Neural cell (in vitro differentiated cells): ENCODE measurements around the gene ATXN7L1. TPM values are rescaled to one million over a fixed set of nuclear protein-coding genes. Genes with fewer than 3 reads are reported as not detected.

Experiments
- H2AFZ ChIP-seq: fragments of 200-600, 300-800 bp; sonication (generic), shearing (Covaris generic); 2 replicates; pipeline ENCODE4 v1.6.0; 2014; ENCODE audit warnings: low read depth, mild to moderate bottlenecking, antibody characterized with exemption, low read length, moderate library complexity
- H3F3A ChIP-seq: fragments of 200-600 bp; shearing (Covaris generic); 2 replicates; pipeline ENCODE4 v1.6.1; 2016; ENCODE audit warnings: mild to moderate bottlenecking, moderate library complexity, mixed read lengths, antibody characterized with exemption, low read length; ENCODE audit not compliant: insufficient read depth, poor library complexity, severe bottlenecking
- H3K27ac ChIP-seq: fragments of 200-600, 300-800 bp; sonication (generic), shearing (Covaris generic); 2 replicates; pipeline ENCODE4 v1.5.1; 2014; ENCODE audit warnings: mild to moderate bottlenecking, low read length, moderate library complexity
- H3K27me3 ChIP-seq: fragments of 300-800, 200-600 bp; sonication (generic), shearing (Covaris generic); 2 replicates; pipeline ENCODE4 v1.6.0; 2014; ENCODE audit warnings: mild to moderate bottlenecking, low read depth, low read length, moderate library complexity; ENCODE audit not compliant: insufficient read depth
- H3K36me3 ChIP-seq: fragments of 300-800, 200-600 bp; sonication (generic), shearing (Covaris generic); 2 replicates; pipeline ENCODE4 v1.5.1; 2014; ENCODE audit warnings: mild to moderate bottlenecking, antibody characterized with exemption, low read length, moderate library complexity; ENCODE audit not compliant: insufficient read depth
- H3K4me2 ChIP-seq: fragments of 300-800, 200-600 bp; sonication (generic), shearing (Covaris generic); 2 replicates; pipeline ENCODE4 v1.6.0; 2014; ENCODE audit warnings: mild to moderate bottlenecking, low read length
- H3K4me3 ChIP-seq: fragments of 300-800, 200-600 bp; sonication (generic), shearing (Covaris generic); 2 replicates; pipeline ENCODE4 v1.5.1; 2014; ENCODE audit warnings: mild to moderate bottlenecking, low read length, moderate library complexity
- H3K79me2 ChIP-seq: fragments of 200-600 bp; shearing (Covaris generic); replicated peaks from 2 replicates; pipeline ENCODE4 v1.6.0; 2014; ENCODE audit warnings: mild to moderate bottlenecking, low read length, moderate library complexity; ENCODE audit not compliant: insufficient read depth
- H3K9ac ChIP-seq: fragments of 300-800, 200-600 bp; sonication (generic), shearing (Covaris generic); 2 replicates; pipeline ENCODE4 v1.6.1; 2016; ENCODE audit warnings: mild to moderate bottlenecking, low read length, mixed read lengths
- H3K9me2 ChIP-seq: fragments of 200-600 bp; shearing (Covaris generic); 2 replicates; pipeline ENCODE4 v1.6.1; 2016; ENCODE audit warnings: mild to moderate bottlenecking, low read length, mixed read lengths; ENCODE audit not compliant: insufficient read depth
- H3K9me3 ChIP-seq: fragments of 200-600, 300-800 bp; sonication (generic), shearing (Covaris generic); 2 replicates; pipeline ENCODE4 v1.6.1; 2016; ENCODE audit warnings: mild to moderate bottlenecking, mixed run types, low read length, moderate library complexity, mixed read lengths
- H4K20me1 ChIP-seq: fragments of 200-600 bp; shearing (Covaris generic); 2 replicates; pipeline ENCODE4 v1.6.1; 2016; ENCODE audit warnings: mild to moderate bottlenecking, mixed run types; ENCODE audit not compliant: insufficient read depth
- EP300 ChIP-seq: fragments of 450-650 bp; conservative IDR thresholded peaks from 2 replicates; pipeline ENCODE4 v1.6.1; 2014; ENCODE audit warnings: antibody characterized with exemption, mild to moderate bottlenecking, moderate library complexity; ENCODE audit not compliant: poor library complexity, severe bottlenecking
- EZH2 ChIP-seq: fragments of 200-600, 300-800 bp; shearing (Covaris generic), sonication (generic); IDR thresholded peaks from 2 replicates; pipeline ENCODE4 v1.6.1; 2014; ENCODE audit warnings: antibody characterized with exemption, low read length, borderline replicate concordance, mild to moderate bottlenecking; ENCODE audit not compliant: insufficient read depth, poor library complexity, severe bottlenecking
- MXI1 ChIP-seq: fragments of 450-650 bp; conservative IDR thresholded peaks from 2 replicates; pipeline ENCODE4 v1.6.1; 2014; ENCODE audit warnings: antibody characterized with exemption, mild to moderate bottlenecking; ENCODE audit not compliant: poor library complexity, severe bottlenecking
- POLR2AphosphoS5 ChIP-seq: IDR thresholded peaks from 2 replicates; pipeline ENCODE4 v1.6.1; 2012
- RAD21 ChIP-seq: fragments of 450-650 bp; conservative IDR thresholded peaks from 2 replicates; pipeline ENCODE4 v1.6.1; 2014; ENCODE audit warnings: antibody characterized with exemption, mild to moderate bottlenecking, moderate library complexity
- SMC3 ChIP-seq: fragments of 450-650 bp; conservative IDR thresholded peaks from 2 replicates; pipeline ENCODE4 v1.6.1; 2014; ENCODE audit warnings: antibody characterized with exemption, mild to moderate bottlenecking, moderate library complexity; ENCODE audit not compliant: poor library complexity
- TAF1 ChIP-seq: IDR thresholded peaks from 2 replicates; pipeline ENCODE4 v1.6.1; 2012; ENCODE audit warnings: low read depth
- polyA plus RNA-seq: library from polyadenylated mRNA; depleted of rRNA; stranded (reverse); fragments of >200 nt; gene quantifications from 2 replicates; pipeline ENCODE4 v1.2.3, GENCODE V29; 2014
- TF ChIP-seq, protein P1 (sequence below): IDR thresholded peaks from 2 replicates; pipeline ENCODE4 v1.6.1; 2012; ENCODE audit warnings: borderline replicate concordance
- TF ChIP-seq, protein P2 (sequence below): fragments of 450-650 bp; IDR thresholded peaks from 2 replicates; pipeline ENCODE4 v1.5.1; 2014; ENCODE audit warnings: antibody characterized with exemption, mild to moderate bottlenecking, moderate library complexity; ENCODE audit not compliant: poor library complexity, severe bottlenecking

ATXN7L1 gene
- polyA plus RNA-seq, 1 donor from 2014 or later, result 4.3 TPM

DNA sequence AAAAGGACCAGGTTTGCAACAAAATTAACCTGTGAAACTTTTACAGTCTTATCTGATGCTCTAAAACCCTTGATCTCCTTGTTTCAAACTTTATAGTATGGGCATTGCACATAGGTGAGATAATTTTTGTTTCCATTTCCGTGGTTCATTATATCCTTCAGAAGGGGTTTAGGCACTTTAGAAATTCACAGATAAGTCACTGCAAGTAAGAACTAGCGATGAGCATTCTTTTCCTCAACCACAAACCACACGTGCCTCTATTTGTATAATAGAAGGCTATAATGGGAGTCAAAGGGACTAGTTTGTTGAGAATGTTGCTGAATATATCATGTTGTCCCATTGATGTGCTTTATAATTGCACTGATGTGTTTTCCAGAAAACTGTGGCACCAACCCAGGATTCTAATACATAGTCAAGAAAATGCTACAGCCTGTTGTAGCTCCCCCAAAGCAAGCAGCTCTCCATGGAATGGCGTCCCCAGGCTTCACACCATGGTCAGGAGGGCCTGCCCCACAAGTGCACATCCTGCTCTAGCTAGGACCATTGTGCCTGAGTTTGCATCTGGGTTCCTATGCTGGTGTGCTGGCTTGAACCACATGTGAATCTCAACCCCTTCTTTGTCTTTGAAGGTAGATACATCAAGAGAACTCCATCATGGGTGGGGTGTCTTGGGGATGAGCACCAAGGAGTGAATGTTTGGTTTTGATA, 14.0 kb upstream of the ATXN7L1 start:
- Histone ChIP-seq H2AFZ (no peak overlapping the region), H3K79me2 (no peaks in the 10 kb centered on the region), H3K9ac (no peak overlapping the region), H3K27ac (no peak overlapping the region), H4K20me1 (no peaks in the 10 kb centered on the region), H3F3A (no peaks in the 10 kb centered on the region), H3K27me3 (no peaks in the 10 kb centered on the region), H3K9me2 (no peaks in the 10 kb centered on the region), H3K36me3 (no peaks in the 10 kb centered on the region), H3K9me3 (no peaks in the 10 kb centered on the region), H3K4me3 (no peak overlapping the region), H3K4me2 (no peak overlapping the region)
- TF ChIP-seq RAD21, result no peak
- TF ChIP-seq EZH2, result no peak
- no peak for TF ChIP-seq MXI1
- TF ChIP-seq SMC3, result no peak
- no peak for TF ChIP-seq EP300
- no peak for TF ChIP-seq POLR2AphosphoS5
- TF ChIP-seq, protein P1, sequence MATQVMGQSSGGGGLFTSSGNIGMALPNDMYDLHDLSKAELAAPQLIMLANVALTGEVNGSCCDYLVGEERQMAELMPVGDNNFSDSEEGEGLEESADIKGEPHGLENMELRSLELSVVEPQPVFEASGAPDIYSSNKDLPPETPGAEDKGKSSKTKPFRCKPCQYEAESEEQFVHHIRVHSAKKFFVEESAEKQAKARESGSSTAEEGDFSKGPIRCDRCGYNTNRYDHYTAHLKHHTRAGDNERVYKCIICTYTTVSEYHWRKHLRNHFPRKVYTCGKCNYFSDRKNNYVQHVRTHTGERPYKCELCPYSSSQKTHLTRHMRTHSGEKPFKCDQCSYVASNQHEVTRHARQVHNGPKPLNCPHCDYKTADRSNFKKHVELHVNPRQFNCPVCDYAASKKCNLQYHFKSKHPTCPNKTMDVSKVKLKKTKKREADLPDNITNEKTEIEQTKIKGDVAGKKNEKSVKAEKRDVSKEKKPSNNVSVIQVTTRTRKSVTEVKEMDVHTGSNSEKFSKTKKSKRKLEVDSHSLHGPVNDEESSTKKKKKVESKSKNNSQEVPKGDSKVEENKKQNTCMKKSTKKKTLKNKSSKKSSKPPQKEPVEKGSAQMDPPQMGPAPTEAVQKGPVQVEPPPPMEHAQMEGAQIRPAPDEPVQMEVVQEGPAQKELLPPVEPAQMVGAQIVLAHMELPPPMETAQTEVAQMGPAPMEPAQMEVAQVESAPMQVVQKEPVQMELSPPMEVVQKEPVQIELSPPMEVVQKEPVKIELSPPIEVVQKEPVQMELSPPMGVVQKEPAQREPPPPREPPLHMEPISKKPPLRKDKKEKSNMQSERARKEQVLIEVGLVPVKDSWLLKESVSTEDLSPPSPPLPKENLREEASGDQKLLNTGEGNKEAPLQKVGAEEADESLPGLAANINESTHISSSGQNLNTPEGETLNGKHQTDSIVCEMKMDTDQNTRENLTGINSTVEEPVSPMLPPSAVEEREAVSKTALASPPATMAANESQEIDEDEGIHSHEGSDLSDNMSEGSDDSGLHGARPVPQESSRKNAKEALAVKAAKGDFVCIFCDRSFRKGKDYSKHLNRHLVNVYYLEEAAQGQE, result no peak

DNA sequence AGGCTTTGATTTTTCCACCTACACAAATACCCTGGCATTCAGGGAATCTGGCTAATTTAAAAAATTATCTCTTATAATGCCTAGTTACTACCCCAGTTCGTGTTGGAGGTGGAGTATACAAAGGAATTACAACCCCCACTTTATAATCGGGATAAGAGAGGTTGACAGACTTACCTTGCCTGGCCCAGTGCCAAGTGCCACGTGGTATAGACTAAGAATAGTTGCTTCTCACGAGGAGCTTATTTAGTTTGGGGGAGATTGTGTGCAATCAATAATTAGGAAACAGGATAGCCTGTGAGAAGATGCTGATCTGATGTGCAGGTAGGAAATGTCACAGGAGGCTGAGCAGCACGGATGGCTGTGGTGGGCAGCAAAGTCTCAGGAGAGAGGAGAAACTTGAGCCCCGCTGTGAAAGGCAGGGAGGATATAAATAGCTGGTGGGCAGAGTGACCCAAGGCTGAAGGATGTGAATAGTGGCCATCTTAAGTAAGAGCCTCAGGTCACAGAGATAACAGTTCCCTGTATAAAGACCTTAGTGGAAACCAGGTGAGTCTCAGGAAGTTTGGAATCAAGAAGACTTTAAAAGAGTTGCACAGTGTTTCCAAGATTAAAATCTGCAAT, 11.3 kb upstream of the ATXN7L1 start:
- H3K9ac ChIP-seq, result no peak overlapping the region
- H3K4me3 ChIP-seq, result no peak overlapping the region
- no peaks in the 10 kb centered on the region for H3K79me2 ChIP-seq
- H3K4me2 ChIP-seq, result no peak overlapping the region
- H3K9me2 ChIP-seq, result no peaks in the 10 kb centered on the region
- no peak overlapping the region for H3K27ac ChIP-seq
- no peak overlapping the region for H2AFZ ChIP-seq
- H4K20me1 ChIP-seq, result no peaks in the 10 kb centered on the region
- no peaks in the 10 kb centered on the region for H3K9me3 ChIP-seq
- TF ChIP-seq RAD21 (no peak), MXI1 (no peak), POLR2AphosphoS5 (no peak), SMC3 (no peak), EZH2 (no peak), TAF1 (no peak), EP300 (no peak)
- TF ChIP-seq, protein P1, result no peak
- TF ChIP-seq, protein P2, sequence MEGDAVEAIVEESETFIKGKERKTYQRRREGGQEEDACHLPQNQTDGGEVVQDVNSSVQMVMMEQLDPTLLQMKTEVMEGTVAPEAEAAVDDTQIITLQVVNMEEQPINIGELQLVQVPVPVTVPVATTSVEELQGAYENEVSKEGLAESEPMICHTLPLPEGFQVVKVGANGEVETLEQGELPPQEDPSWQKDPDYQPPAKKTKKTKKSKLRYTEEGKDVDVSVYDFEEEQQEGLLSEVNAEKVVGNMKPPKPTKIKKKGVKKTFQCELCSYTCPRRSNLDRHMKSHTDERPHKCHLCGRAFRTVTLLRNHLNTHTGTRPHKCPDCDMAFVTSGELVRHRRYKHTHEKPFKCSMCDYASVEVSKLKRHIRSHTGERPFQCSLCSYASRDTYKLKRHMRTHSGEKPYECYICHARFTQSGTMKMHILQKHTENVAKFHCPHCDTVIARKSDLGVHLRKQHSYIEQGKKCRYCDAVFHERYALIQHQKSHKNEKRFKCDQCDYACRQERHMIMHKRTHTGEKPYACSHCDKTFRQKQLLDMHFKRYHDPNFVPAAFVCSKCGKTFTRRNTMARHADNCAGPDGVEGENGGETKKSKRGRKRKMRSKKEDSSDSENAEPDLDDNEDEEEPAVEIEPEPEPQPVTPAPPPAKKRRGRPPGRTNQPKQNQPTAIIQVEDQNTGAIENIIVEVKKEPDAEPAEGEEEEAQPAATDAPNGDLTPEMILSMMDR, result no peak
- no peaks in the 10 kb centered on the region for H3K36me3 ChIP-seq
- no peaks in the 10 kb centered on the region for H3K27me3 ChIP-seq
- H3F3A ChIP-seq, result no peaks in the 10 kb centered on the region
